MCF 10A (cell line): ENCODE data around the gene EIF3A. TPM values are rescaled to one million over a fixed set of nuclear protein-coding genes. Genes with fewer than 3 reads are reported as not detected.

Experiments used
- BruUV-seq: library from RNA; stranded (reverse); fragments of 400-500 nt; replicated peaks from 2 replicates; lab custom pipeline; 2021; lab: Mats Ljungman, UMichigan
- CTCF ChIA-PET: fragments of 300-600 bp; sonication (Branson Sonifier 250); formaldehyde crosslinking; extraction: SDS; loops from one replicate; lab custom pipeline; 2021; ENCODE audit warnings: antibody characterized with exemption, inconsistent platforms; lab: Yijun Ruan, JAX
- POLR2A ChIA-PET: fragments of 300-600, 350-650 bp; sonication (Branson Sonifier 250); formaldehyde crosslinking; extraction: SDS; loops from one replicate; lab custom pipeline; 2020; ENCODE audit warnings: antibody characterized with exemption, inconsistent platforms; lab: Yijun Ruan, JAX
- DNase-seq: peaks from one replicate; pipeline ENCODE4 v3.0.0-alpha.2; 2018; ENCODE audit not compliant: unreplicated experiment
- H3K27ac Mint-ChIP-seq: one replicate; pipeline ENCODE4 v1.8.0; 2022; ENCODE audit warnings: mild to moderate bottlenecking, low read depth, mixed read lengths; ENCODE audit not compliant: unreplicated experiment
- H3K27me3 Mint-ChIP-seq: one replicate; pipeline ENCODE4 v1.8.0; 2022; ENCODE audit warnings: mixed read lengths; ENCODE audit not compliant: insufficient read depth, unreplicated experiment
- H3K36me3 Mint-ChIP-seq: one replicate; pipeline ENCODE4 v1.8.0; 2022; ENCODE audit warnings: mild to moderate bottlenecking, moderate library complexity, mixed read lengths; ENCODE audit not compliant: insufficient read depth, unreplicated experiment
- H3K4me1 Mint-ChIP-seq: one replicate; pipeline ENCODE4 v1.8.0; 2022; ENCODE audit warnings: mixed read lengths; ENCODE audit not compliant: insufficient read depth, unreplicated experiment
- H3K4me3 Mint-ChIP-seq: one replicate; pipeline ENCODE4 v1.8.0; 2022; ENCODE audit warnings: mild to moderate bottlenecking, moderate library complexity, mixed read lengths; ENCODE audit not compliant: unreplicated experiment
- H3K9me3 Mint-ChIP-seq: one replicate; pipeline ENCODE4 v1.8.0; 2022; ENCODE audit warnings: mixed read lengths; ENCODE audit not compliant: unreplicated experiment
- intact Hi-C: fragments of 100-400 bp; cut with micrococcal nuclease; formaldehyde crosslinking; loops from 2 replicates; pipeline ENCODE4 v1.14.1; 2022
- total RNA-seq: library from RNA; stranded (reverse); gene quantifications from 2 replicates; pipeline ENCODE4 v1.2.3, GENCODE V29; 2022
- TF ChIP-seq, protein P1 (sequence below): fragments of 200-600 bp; IDR thresholded peaks from one replicate; pipeline ENCODE4 v1.8.0; 2022; ENCODE audit warnings: antibody characterized with exemption, mild to moderate bottlenecking; ENCODE audit not compliant: unreplicated experiment

The EIF3A gene
- total RNA-seq, 1 experiment from 2014 or later: 226 TPM

DNA sequence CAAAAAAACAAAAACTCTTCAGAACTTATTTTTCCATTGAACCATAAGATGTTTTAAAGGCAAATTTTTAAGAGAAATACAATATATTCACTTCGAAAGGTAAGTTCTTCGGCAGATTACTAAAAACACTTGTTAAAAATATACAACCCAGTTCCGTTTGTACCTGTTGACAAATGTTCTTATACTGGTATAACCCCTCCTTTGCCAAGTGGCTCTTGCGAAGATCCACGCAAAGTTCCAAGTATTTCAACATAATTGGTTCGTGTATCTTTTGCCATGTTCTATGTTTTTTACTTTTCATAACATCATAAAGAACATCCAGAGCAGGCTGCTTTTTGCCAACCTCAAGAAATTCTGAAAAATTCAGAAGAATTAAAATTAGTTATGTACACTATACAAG is 7.0 kb downstream of the EIF3A start:
- TF ChIP-seq, protein P1, sequence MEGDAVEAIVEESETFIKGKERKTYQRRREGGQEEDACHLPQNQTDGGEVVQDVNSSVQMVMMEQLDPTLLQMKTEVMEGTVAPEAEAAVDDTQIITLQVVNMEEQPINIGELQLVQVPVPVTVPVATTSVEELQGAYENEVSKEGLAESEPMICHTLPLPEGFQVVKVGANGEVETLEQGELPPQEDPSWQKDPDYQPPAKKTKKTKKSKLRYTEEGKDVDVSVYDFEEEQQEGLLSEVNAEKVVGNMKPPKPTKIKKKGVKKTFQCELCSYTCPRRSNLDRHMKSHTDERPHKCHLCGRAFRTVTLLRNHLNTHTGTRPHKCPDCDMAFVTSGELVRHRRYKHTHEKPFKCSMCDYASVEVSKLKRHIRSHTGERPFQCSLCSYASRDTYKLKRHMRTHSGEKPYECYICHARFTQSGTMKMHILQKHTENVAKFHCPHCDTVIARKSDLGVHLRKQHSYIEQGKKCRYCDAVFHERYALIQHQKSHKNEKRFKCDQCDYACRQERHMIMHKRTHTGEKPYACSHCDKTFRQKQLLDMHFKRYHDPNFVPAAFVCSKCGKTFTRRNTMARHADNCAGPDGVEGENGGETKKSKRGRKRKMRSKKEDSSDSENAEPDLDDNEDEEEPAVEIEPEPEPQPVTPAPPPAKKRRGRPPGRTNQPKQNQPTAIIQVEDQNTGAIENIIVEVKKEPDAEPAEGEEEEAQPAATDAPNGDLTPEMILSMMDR: no peak
- intact Hi-C loops: no loop called here
- POLR2A ChIA-PET: interaction anchor here (1.2 to 1.3 kb wide), 2 partner anchors 10 to 42 kb away, joined by 3 read pairs; no protein-coding TSS in a partner anchor
- peaks cover 12% of the 10 kb centered on the region for H3K4me1 Mint-ChIP-seq
- no peaks in the 10 kb centered on the region for H3K27me3 Mint-ChIP-seq
- no peak for DNase-seq
- CTCF ChIA-PET: interaction anchor here (0.7 kb wide), 1 partner anchor 283 kb away, joined by 3 read pairs; no protein-coding TSS in a partner anchor
- H3K9me3 Mint-ChIP-seq: no peaks in the 10 kb centered on the region
- peaks cover 80% of the 10 kb centered on the region for H3K36me3 Mint-ChIP-seq
- no peak overlapping the region for H3K27ac Mint-ChIP-seq
- BruUV-seq: no TSS peak
- H3K4me3 Mint-ChIP-seq: no peak overlapping the region

DNA sequence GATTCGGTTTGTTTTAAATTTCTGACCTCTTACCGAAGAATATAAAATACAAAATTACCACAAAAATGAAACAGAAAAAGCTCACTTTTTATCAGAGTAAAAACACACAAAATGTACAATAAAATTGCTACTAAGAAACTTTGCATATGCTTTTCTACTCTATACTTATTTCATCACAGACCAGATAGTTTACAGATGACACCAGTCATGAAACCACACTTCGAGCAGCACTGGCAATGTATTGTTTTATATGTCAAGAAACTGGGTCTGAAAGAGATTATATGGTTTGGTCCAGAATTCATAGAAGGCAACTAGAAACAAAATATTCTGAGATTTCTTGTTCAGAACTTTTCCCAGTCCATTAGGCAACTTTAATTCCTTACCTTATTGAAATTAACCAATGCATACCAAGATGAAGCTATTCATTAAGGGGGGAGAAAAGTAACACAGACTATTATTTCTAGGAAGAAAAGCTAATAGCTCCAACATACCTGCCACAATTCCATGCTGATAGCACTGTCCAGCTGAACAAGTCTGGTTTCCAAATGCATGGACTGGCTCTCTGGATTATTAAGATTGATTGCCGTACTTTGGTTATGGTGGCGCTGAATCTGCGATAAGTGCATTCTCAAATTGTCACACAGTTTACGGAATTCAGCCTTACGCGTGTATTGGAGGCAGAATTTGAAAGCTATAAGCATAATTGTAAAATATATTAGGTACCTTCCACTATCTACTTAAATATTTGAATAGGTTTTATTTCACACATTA is 10.0 kb downstream of the EIF3A start:
- peaks cover 100% of the 10 kb centered on the region for H3K36me3 Mint-ChIP-seq
- CTCF ChIA-PET: no interaction called here
- no peak for DNase-seq

DNA sequence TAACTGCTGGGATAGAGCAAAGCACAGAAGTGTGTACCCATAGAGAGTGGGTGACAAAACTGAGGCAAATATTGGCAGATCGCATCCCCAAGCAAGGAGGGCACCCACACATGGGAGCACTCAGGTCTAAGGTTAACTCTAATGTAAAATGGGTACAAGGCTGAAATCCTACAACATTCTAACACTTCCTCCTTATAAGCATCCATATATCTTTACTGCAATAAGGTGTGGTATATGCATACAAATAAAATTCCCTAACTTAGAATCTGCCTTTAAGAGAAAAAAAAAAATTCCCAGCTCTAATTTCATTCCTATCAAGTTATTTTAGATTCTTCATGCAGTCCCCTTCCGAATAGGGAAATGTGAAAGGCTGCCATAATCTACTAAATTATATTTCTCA is 18.7 kb downstream of the EIF3A start:
- POLR2A ChIA-PET: no interaction called here
- H3K27ac Mint-ChIP-seq: no peak overlapping the region
- H3K9me3 Mint-ChIP-seq: no peaks in the 10 kb centered on the region
- CTCF ChIA-PET: interaction anchor here (0.6 to 1.4 kb wide), 2 partner anchors 9 to 47 kb away, joined by 3 read pairs; no protein-coding TSS in a partner anchor
- H3K4me1 Mint-ChIP-seq: no peaks in the 10 kb centered on the region
- no peak for DNase-seq
- no peak overlapping the region for H3K4me3 Mint-ChIP-seq
- peaks cover 99% of the 10 kb centered on the region for H3K36me3 Mint-ChIP-seq
- TF ChIP-seq, protein P1: no peak
- no peaks in the 10 kb centered on the region for H3K27me3 Mint-ChIP-seq
- intact Hi-C loops: no loop called here
- no TSS peak for BruUV-seq

More for the DNA sequence above, 10.0 kb downstream of the EIF3A start:
- H3K9me3 Mint-ChIP-seq: no peaks in the 10 kb centered on the region
- no peak overlapping the region for H3K4me3 Mint-ChIP-seq
- H3K27ac Mint-ChIP-seq: no peak overlapping the region
- peaks cover 7% of the 10 kb centered on the region for H3K4me1 Mint-ChIP-seq
- POLR2A ChIA-PET: interaction anchor here (0.5 to 1.3 kb wide), 4 partner anchors 10 to 317 kb away, joined by 3 read pairs; partner anchors contain the start of gene EIF3A
- BruUV-seq: no TSS peak
- intact Hi-C loops: no loop called here
- TF ChIP-seq, protein P1: no peak
- H3K27me3 Mint-ChIP-seq: no peaks in the 10 kb centered on the region

DNA sequence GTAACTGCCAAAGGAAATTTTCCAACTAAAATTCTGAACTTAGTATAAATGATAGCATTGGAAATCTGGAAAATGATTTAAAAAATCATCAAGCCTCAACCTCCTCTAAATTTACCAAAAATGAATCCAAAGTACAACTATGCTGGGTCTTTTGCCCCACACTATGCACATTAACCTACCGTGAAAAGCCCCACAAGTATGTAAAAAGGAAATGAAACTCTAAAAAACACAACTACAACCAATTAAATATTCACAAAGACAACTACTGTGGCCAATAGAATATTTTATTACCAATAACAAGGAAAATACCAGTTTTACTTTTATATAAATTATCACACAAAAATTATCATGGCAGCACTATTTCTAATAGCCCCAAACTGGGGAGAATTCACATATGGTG is 19.3 kb downstream of the EIF3A start:
- no peak overlapping the region for H3K27ac Mint-ChIP-seq
- intact Hi-C loops: no loop called here
- no peak overlapping the region for H3K4me3 Mint-ChIP-seq
- BruUV-seq: no TSS peak
- H3K4me1 Mint-ChIP-seq: no peaks in the 10 kb centered on the region
- H3K27me3 Mint-ChIP-seq: no peaks in the 10 kb centered on the region
- POLR2A ChIA-PET: no interaction called here
- DNase-seq: no peak
- H3K36me3 Mint-ChIP-seq: peaks cover 99% of the 10 kb centered on the region
- H3K9me3 Mint-ChIP-seq: no peaks in the 10 kb centered on the region
- TF ChIP-seq, protein P1: no peak
- CTCF ChIA-PET: interaction anchor here (0.6 kb wide), 1 partner anchor 47 kb away, joined by 3 read pairs; no protein-coding TSS in a partner anchor
